Neuron (in vitro differentiated cells): ENCODE measurements around the gene SKOR2.

Experiments
- H2AFZ ChIP-seq: one replicate; pipeline ENCODE4 v1.6.1; 2013; ENCODE audit warnings: low read depth, mild to moderate bottlenecking, inconsistent platforms, low read length, moderate library complexity
- H3K27me3 ChIP-seq: one replicate; pipeline ENCODE4 v1.6.1; 2013; ENCODE audit warnings: low read length; ENCODE audit not compliant: insufficient read depth
- H3K36me3 ChIP-seq: one replicate; pipeline ENCODE4 v1.6.1; 2013; ENCODE audit warnings: low read length; ENCODE audit not compliant: insufficient read depth
- H3K4me1 ChIP-seq: one replicate; pipeline ENCODE4 v1.6.1; 2013; ENCODE audit warnings: low read length; ENCODE audit not compliant: insufficient read depth
- H3K4me3 ChIP-seq: 2 replicates; pipeline ENCODE4 v1.5.1; 2013; ENCODE audit warnings: mild to moderate bottlenecking, low read length, moderate library complexity
- H3K9me3 ChIP-seq: one replicate; pipeline ENCODE4 v1.6.1; 2013; ENCODE audit warnings: low read length

SKOR2 gene

GRCh38 chr18:47251289-47252120 lies at the start of gene SKOR2:
Gene SKOR2 (minus strand): TSS chr18:47251660. CDS start chr18:47249183, 2,477 bp downstream.
- H3K36me3 ChIP-seq: no peaks in the 10 kb centered on the region
- H3K9me3 ChIP-seq: peaks cover 10% of the 10 kb centered on the region
- H3K27me3 ChIP-seq: peaks cover 96% of the 10 kb centered on the region
- no peak within 1 kb of the TSS for H2AFZ ChIP-seq
- H3K4me3 ChIP-seq: peak within 1 kb of the TSS; percentile 8
- peaks cover 5% of the 10 kb centered on the region for H3K4me1 ChIP-seq

GRCh38 chr18:47296462-47296861 lies 45.0 kb upstream of the SKOR2 start:
- Histone ChIP-seq H3K4me1 (no peaks in the 10 kb centered on the region), H3K4me3 (no peak overlapping the region), H3K27me3 (no peaks in the 10 kb centered on the region), H2AFZ (no peak overlapping the region), H3K9me3 (no peaks in the 10 kb centered on the region), H3K36me3 (no peaks in the 10 kb centered on the region)

GRCh38 chr18:47294801-47295200 lies 43.3 kb upstream of the SKOR2 start:
- H2AFZ ChIP-seq: no peak overlapping the region
- no peaks in the 10 kb centered on the region for H3K9me3 ChIP-seq
- H3K36me3 ChIP-seq: no peaks in the 10 kb centered on the region
- no peak overlapping the region for H3K4me3 ChIP-seq
- no peaks in the 10 kb centered on the region for H3K27me3 ChIP-seq
- no peaks in the 10 kb centered on the region for H3K4me1 ChIP-seq

DNA sequence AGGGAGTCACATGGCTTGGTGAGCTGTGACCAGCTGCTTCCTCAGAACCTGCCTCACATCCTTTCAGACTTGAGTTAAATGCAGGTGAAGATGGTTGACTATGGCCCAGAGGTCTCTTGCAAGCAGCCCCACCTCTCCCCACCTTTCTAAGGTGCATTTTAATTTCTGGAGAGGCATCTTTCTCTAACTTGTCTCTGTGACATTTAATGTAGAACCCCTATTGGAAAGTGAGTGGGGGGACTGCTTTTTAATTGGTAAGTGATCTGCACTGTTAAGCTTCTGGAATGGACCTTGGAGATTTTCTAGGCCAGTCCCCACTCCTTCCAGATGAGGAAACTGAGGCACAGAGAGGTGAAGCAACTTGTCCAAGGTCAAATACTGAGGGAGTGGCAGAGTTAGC lies 37.3 kb upstream of the SKOR2 start:
- H3K4me3 ChIP-seq: no peak overlapping the region
- H3K4me1 ChIP-seq: no peaks in the 10 kb centered on the region
- H3K27me3 ChIP-seq: peaks cover 3% of the 10 kb centered on the region
- no peaks in the 10 kb centered on the region for H3K36me3 ChIP-seq
- H3K9me3 ChIP-seq: no peaks in the 10 kb centered on the region
- H2AFZ ChIP-seq: no peak overlapping the region

GRCh38 chr18:47287911-47288585 lies 36.6 kb upstream of the SKOR2 start:
- Histone ChIP-seq H3K9me3 (no peaks in the 10 kb centered on the region), H3K4me1 (no peaks in the 10 kb centered on the region), H3K36me3 (no peaks in the 10 kb centered on the region), H2AFZ (no peak overlapping the region), H3K4me3 (no peak overlapping the region), H3K27me3 (peaks cover 3% of the 10 kb centered on the region)

- no peaks in the 10 kb centered on the region for H3K9me3 ChIP-seq
- H3K36me3 ChIP-seq: no peaks in the 10 kb centered on the region
- H2AFZ ChIP-seq: no peak overlapping the region
- H3K27me3 ChIP-seq: peaks cover 3% of the 10 kb centered on the region
- no peak overlapping the region for H3K4me3 ChIP-seq
- no peaks in the 10 kb centered on the region for H3K4me1 ChIP-seq
These were observed 35.4 kb upstream of the SKOR2 start for GRCh38 chr18:47286776-47287410.

- no peak overlapping the region for H2AFZ ChIP-seq
- no peaks in the 10 kb centered on the region for H3K4me1 ChIP-seq
- peaks cover 3% of the 10 kb centered on the region for H3K27me3 ChIP-seq
- H3K36me3 ChIP-seq: no peaks in the 10 kb centered on the region
- H3K4me3 ChIP-seq: no peak overlapping the region
- H3K9me3 ChIP-seq: no peaks in the 10 kb centered on the region
These were observed 34.0 kb upstream of the SKOR2 start for GRCh38 chr18:47285456-47285855.

DNA sequence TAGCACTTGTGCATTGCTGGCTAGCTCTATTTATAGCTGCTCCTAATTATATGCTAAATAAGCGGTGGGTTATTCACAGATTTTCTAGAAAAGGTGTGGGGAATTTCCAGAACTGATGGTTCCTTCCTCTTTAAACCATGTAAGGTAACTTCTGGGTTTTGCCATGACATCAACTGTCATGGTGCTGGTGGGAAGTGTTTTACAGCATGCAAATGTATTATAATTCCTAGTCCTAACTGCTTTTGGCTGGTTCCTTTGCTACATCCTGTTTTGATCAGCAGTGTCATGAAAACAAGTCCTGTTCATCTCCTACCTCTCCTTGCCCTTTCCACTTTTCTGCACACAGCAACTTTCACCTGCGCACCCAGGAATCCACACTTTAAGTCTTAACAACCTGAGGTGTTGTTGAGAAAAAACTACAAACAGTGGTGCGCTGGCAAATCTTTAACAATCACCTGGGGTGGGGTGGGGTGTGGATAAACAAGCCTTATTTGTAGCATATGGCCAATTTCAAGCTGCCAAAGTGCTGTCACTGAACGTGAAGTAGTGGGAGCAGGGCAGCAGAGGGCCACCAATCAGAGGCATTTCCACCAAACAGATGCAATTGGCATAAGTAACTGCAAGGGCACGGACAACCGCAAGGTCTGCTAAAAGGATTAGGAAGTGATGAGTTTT lies 33.4 kb upstream of the SKOR2 start:
- H3K36me3 ChIP-seq: no peaks in the 10 kb centered on the region
- peaks cover 3% of the 10 kb centered on the region for H3K27me3 ChIP-seq
- H3K4me1 ChIP-seq: no peaks in the 10 kb centered on the region
- H3K9me3 ChIP-seq: no peaks in the 10 kb centered on the region
- H3K4me3 ChIP-seq: no peak overlapping the region
- H2AFZ ChIP-seq: no peak overlapping the region

DNA sequence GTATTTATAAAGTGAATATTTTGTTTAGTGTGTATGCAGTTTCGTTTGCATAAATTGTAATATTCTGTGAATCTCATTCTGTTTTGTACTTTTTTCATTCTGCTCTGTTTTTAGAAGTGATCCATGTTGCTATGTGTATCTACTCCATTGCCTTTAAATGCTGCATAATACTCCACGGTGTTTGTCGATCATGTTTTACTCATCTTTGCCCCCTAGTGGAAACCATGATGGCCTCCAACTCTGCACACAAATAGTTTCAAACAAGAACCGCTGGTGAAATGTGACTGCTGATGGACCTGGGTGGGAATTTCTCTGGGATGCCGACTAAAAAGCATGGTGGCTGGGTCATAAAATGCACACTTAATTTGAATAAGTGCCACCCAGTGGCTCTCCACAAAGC lies 32.0 kb upstream of the SKOR2 start:
- H3K4me1 ChIP-seq: no peaks in the 10 kb centered on the region
- no peaks in the 10 kb centered on the region for H3K36me3 ChIP-seq
- no peaks in the 10 kb centered on the region for H3K9me3 ChIP-seq
- no peak overlapping the region for H2AFZ ChIP-seq
- H3K27me3 ChIP-seq: peaks cover 3% of the 10 kb centered on the region
- no peak overlapping the region for H3K4me3 ChIP-seq

DNA sequence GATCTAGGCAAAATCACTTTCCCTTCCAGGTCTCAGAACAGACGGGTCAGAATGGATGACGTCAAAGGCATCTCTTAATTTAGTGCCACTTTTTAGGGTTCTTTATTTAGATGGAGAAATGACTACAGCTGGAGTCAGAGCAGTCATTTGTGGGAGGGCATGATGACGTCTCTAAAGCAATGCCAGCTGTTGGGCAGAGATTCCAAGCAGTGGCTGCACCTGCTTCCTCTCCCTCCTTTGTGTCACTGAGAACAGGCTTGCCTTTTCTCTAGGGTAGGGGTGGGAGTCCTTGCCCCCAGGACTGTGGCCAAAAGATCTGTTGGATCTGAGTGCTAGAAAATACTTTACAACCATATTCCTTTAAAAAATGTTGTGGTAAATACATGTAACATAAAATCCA lies 28.7 kb upstream of the SKOR2 start:
- no peak overlapping the region for H3K4me3 ChIP-seq
- no peaks in the 10 kb centered on the region for H3K27me3 ChIP-seq
- no peaks in the 10 kb centered on the region for H3K4me1 ChIP-seq
- H3K9me3 ChIP-seq: no peaks in the 10 kb centered on the region
- H2AFZ ChIP-seq: no peak overlapping the region
- no peaks in the 10 kb centered on the region for H3K36me3 ChIP-seq

GRCh38 chr18:47274961-47275360 lies 23.5 kb upstream of the SKOR2 start:
- no peaks in the 10 kb centered on the region for H3K4me1 ChIP-seq
- no peaks in the 10 kb centered on the region for H3K36me3 ChIP-seq
- no peak overlapping the region for H3K4me3 ChIP-seq
- no peak overlapping the region for H2AFZ ChIP-seq
- peaks cover 3% of the 10 kb centered on the region for H3K27me3 ChIP-seq
- H3K9me3 ChIP-seq: no peaks in the 10 kb centered on the region

- peaks cover 59% of the 10 kb centered on the region for H3K27me3 ChIP-seq
- H3K9me3 ChIP-seq: peaks cover 3% of the 10 kb centered on the region
- no peaks in the 10 kb centered on the region for H3K4me1 ChIP-seq
- H3K4me3 ChIP-seq: no peak overlapping the region
- H2AFZ ChIP-seq: no peak overlapping the region
- no peaks in the 10 kb centered on the region for H3K36me3 ChIP-seq
These were observed 13.7 kb upstream of the SKOR2 start for GRCh38 chr18:47265197-47265596.

- no peak overlapping the region for H3K4me3 ChIP-seq
- H3K27me3 ChIP-seq: peaks cover 68% of the 10 kb centered on the region
- no peaks in the 10 kb centered on the region for H3K36me3 ChIP-seq
- H2AFZ ChIP-seq: no peak overlapping the region
- no peaks in the 10 kb centered on the region for H3K4me1 ChIP-seq
- peaks cover 3% of the 10 kb centered on the region for H3K9me3 ChIP-seq
These were observed 12.8 kb upstream of the SKOR2 start for GRCh38 chr18:47264308-47264700.
